IMR-90 (cell line): ENCODE measurements around the gene DICER1. TPM values are rescaled to one million over a fixed set of nuclear protein-coding genes. Genes with fewer than 3 reads are reported as not detected.

Source experiments
- ATAC-seq: fragments of 200-7000 bp; cut with Tn5 transposase; 2 replicates; pipeline ENCODE4 v1.9.1; 2020; ENCODE audit warnings: low read depth, mild to moderate bottlenecking, moderate library complexity
- BruUV-seq: library from RNA; stranded (reverse); fragments of 400-500 nt; replicated peaks from 2 replicates; lab custom pipeline; 2021; lab: Mats Ljungman, UMichigan
- CTCF ChIA-PET: fragments of 300-600 bp; formaldehyde crosslinking; extraction: SDS; loops from one replicate; lab custom pipeline; 2021; ENCODE audit warnings: antibody characterized with exemption; lab: Yijun Ruan, JAX
- POLR2A ChIA-PET: fragments of 300-600 bp; sonication (Branson Sonifier 250); formaldehyde crosslinking; loops from one replicate; lab custom pipeline; 2022; ENCODE audit warnings: antibody characterized with exemption; ENCODE audit not compliant: unreplicated experiment; lab: Charles Lee
- DNase-seq: peaks from one replicate; pipeline ENCODE4 v3.0.0; 2013
- H2AFZ ChIP-seq: replicated peaks from 2 replicates; pipeline ENCODE3; 2013; ENCODE audit warnings: low read length, mild to moderate bottlenecking; ENCODE audit not compliant: poor library complexity
- H2AK5ac ChIP-seq: 2 replicates; pipeline ENCODE4 v1.6.1; 2013; ENCODE audit warnings: low read depth, low read length, inconsistent platforms
- H2AK9ac ChIP-seq: replicated peaks from 2 replicates; pipeline ENCODE3; 2013; ENCODE audit warnings: mild to moderate bottlenecking, low read depth, low read length, moderate library complexity; ENCODE audit not compliant: poor library complexity
- H2BK120ac ChIP-seq: 2 replicates; pipeline ENCODE4 v1.6.1; 2013; ENCODE audit warnings: low read depth, low read length, inconsistent platforms
- H2BK15ac ChIP-seq: 3 replicates; pipeline ENCODE4 v1.6.1; 2013; ENCODE audit warnings: low read depth, low read length, inconsistent platforms
- H2BK20ac ChIP-seq: 2 replicates; pipeline ENCODE4 v1.6.1; 2013; ENCODE audit warnings: low read depth, mild to moderate bottlenecking, inconsistent platforms, low read length, moderate library complexity
- H2BK5ac ChIP-seq: 2 replicates; pipeline ENCODE4 v1.6.1; 2013; ENCODE audit warnings: mild to moderate bottlenecking, low read depth, low read length, inconsistent platforms; ENCODE audit not compliant: poor library complexity, severe bottlenecking
- H3K14ac ChIP-seq: replicated peaks from 2 replicates; pipeline ENCODE4 v1.6.1; 2013; ENCODE audit warnings: low read depth, low read length, inconsistent platforms
- H3K18ac ChIP-seq: 2 replicates; pipeline ENCODE4 v1.6.1; 2013; ENCODE audit warnings: low read depth, low read length, control low read depth
- H3K23ac ChIP-seq: 2 replicates; pipeline ENCODE4 v1.6.1; 2013; ENCODE audit warnings: low read depth, low read length, inconsistent platforms
- H3K27ac ChIP-seq: 2 replicates; pipeline ENCODE4 v1.5.1; 2013; ENCODE audit warnings: mild to moderate bottlenecking, control low read depth, low read length; ENCODE audit not compliant: insufficient read depth
- H3K27me3 ChIP-seq: 2 replicates; pipeline ENCODE4 v1.6.1; 2013; ENCODE audit warnings: low read length; ENCODE audit not compliant: control insufficient read depth, insufficient read depth
- H3K36me3 ChIP-seq: 2 replicates; pipeline ENCODE4 v1.6.1; 2013; ENCODE audit warnings: low read length, mixed read lengths; ENCODE audit not compliant: control insufficient read depth, insufficient read depth
- H3K4ac ChIP-seq: 2 replicates; pipeline ENCODE4 v1.6.1; 2013; ENCODE audit warnings: low read depth, low read length, inconsistent platforms
- H3K4me1 ChIP-seq: 2 replicates; pipeline ENCODE4 v1.6.1; 2013; ENCODE audit warnings: low read length, mixed read lengths; ENCODE audit not compliant: control insufficient read depth, insufficient read depth
- H3K4me2 ChIP-seq: 2 replicates; pipeline ENCODE4 v1.6.1; 2013; ENCODE audit warnings: low read depth, mild to moderate bottlenecking, control low read depth, low read length, moderate library complexity
- H3K4me3 ChIP-seq: 2 replicates; pipeline ENCODE4 v1.5.1; 2013; ENCODE audit warnings: low read depth, mild to moderate bottlenecking, control low read depth, low read length, moderate library complexity; ENCODE audit not compliant: insufficient read depth
- H3K56ac ChIP-seq: 2 replicates; pipeline ENCODE4 v1.6.1; 2013; ENCODE audit warnings: low read length, inconsistent platforms; ENCODE audit not compliant: insufficient read depth; ENCODE audit errors: extremely low read depth
- H3K79me1 ChIP-seq, 2 experiments: 2 replicates each; pipeline ENCODE4 v1.6.1; 2013; ENCODE audit warnings: low read length in 2 of 2, inconsistent platforms in 1 of 2, low read depth in 1 of 2
- H3K9ac ChIP-seq: 2 replicates; pipeline ENCODE4 v1.6.1; 2013; ENCODE audit warnings: low read depth, low read length, control low read depth
- H3K9me1 ChIP-seq: 2 replicates; pipeline ENCODE4 v1.6.1; 2013; ENCODE audit warnings: low read length, inconsistent platforms; ENCODE audit not compliant: insufficient read depth
- H3K9me3 ChIP-seq: 2 replicates; pipeline ENCODE4 v1.6.1; 2013; ENCODE audit warnings: low read length; ENCODE audit not compliant: control insufficient read depth, insufficient read depth
- H4K20me1 ChIP-seq: 2 replicates; pipeline ENCODE4 v1.6.1; 2013; ENCODE audit warnings: low read length, inconsistent platforms; ENCODE audit not compliant: insufficient read depth
- H4K5ac ChIP-seq: 2 replicates; pipeline ENCODE4 v1.6.1; 2013; ENCODE audit warnings: mild to moderate bottlenecking, low read depth, low read length, control low read depth
- H4K8ac ChIP-seq, 2 experiments: 2 replicates each; pipeline ENCODE4 v1.6.1; 2013; ENCODE audit warnings: low read depth in 2 of 2, low read length in 2 of 2, control low read depth in 1 of 2, inconsistent platforms in 1 of 2
- H4K91ac ChIP-seq: 2 replicates; pipeline ENCODE4 v1.6.1; 2013; ENCODE audit warnings: low read depth, low read length, inconsistent platforms; ENCODE audit not compliant: insufficient read depth
- BHLHE40 ChIP-seq: fragments of 150-350 bp; IDR thresholded peaks from 2 replicates; pipeline ENCODE4 v1.6.1; 2016; ENCODE audit warnings: mild to moderate bottlenecking, low read depth, low read length
- CEBPB ChIP-seq: IDR thresholded peaks from 2 replicates; pipeline ENCODE4 v1.6.1; 2012; ENCODE audit warnings: low read depth, low read length, improper control_type of control experiment
- CHD1 ChIP-seq: IDR thresholded peaks from 2 replicates; pipeline ENCODE4 v1.6.1; 2012; ENCODE audit warnings: low read depth, low read length, improper control_type of control experiment
- CTCF ChIP-seq: conservative IDR thresholded peaks from 2 replicates; pipeline ENCODE4 v1.5.1; 2012; ENCODE audit warnings: mild to moderate bottlenecking, low read depth, low read length, improper control_type of control experiment
- ELK1 ChIP-seq: fragments of 150-350 bp; IDR thresholded peaks from 2 replicates; pipeline ENCODE4 v1.6.1; 2016; ENCODE audit warnings: low read depth, mild to moderate bottlenecking, low read length, moderate library complexity, borderline replicate concordance
- FOS ChIP-seq: fragments of 150-350 bp; IDR thresholded peaks from 2 replicates; pipeline ENCODE4 v1.6.1; 2016; ENCODE audit warnings: low read depth, low read length
- MAFK ChIP-seq: IDR thresholded peaks from 2 replicates; pipeline ENCODE4 v1.6.1; 2012; ENCODE audit warnings: low read depth, low read length, improper control_type of control experiment
- MAZ ChIP-seq: IDR thresholded peaks from 2 replicates; pipeline ENCODE4 v1.6.1; 2012; ENCODE audit warnings: low read depth, mild to moderate bottlenecking, low read length, improper control_type of control experiment, moderate library complexity, borderline replicate concordance
- MXI1 ChIP-seq: IDR thresholded peaks from 2 replicates; pipeline ENCODE4 v1.6.1; 2012; ENCODE audit warnings: low read depth, mild to moderate bottlenecking, low read length, moderate library complexity, borderline replicate concordance
- NFE2L2 ChIP-seq: fragments of 150-350 bp; IDR thresholded peaks from 2 replicates; pipeline ENCODE4 v1.6.1; 2016; ENCODE audit warnings: low read depth, mild to moderate bottlenecking, low read length
- POLR2A ChIP-seq: IDR thresholded peaks from 2 replicates; pipeline ENCODE4 v1.6.1; 2012; ENCODE audit warnings: mild to moderate bottlenecking, low read depth, low read length
- RAD21 ChIP-seq: IDR thresholded peaks from 2 replicates; pipeline ENCODE4 v1.6.1; 2012; ENCODE audit warnings: low read length, improper control_type of control experiment
- RCOR1 ChIP-seq: IDR thresholded peaks from 2 replicates; pipeline ENCODE4 v1.6.1; 2012; ENCODE audit warnings: mild to moderate bottlenecking, low read length, improper control_type of control experiment; ENCODE audit not compliant: insufficient replicate concordance
- RFX5 ChIP-seq: IDR thresholded peaks from 2 replicates; pipeline ENCODE4 v1.8.0; 2012; ENCODE audit warnings: low read depth, mild to moderate bottlenecking, low read length, moderate library complexity
- SMC3 ChIP-seq: fragments of 150-350 bp; IDR thresholded peaks from 2 replicates; pipeline ENCODE4 v1.6.1; 2016; ENCODE audit warnings: low read depth, mild to moderate bottlenecking, antibody characterized with exemption, low read length, moderate library complexity
- USF2 ChIP-seq: fragments of 150-350 bp; IDR thresholded peaks from 2 replicates; pipeline ENCODE4 v1.6.1; 2017; ENCODE audit warnings: mild to moderate bottlenecking, antibody characterized with exemption, low read length, low read depth
- WGBS, 2 experiments: methylation state at CpG; one replicate each; pipeline versions ENCODE4 v1.1.5 to v1.1.7; 2013; ENCODE audit warnings: missing lambda C conversion rate in 2 of 2; ENCODE audit not compliant: insufficient read length in 1 of 2; ENCODE audit errors: extremely low coverage in 2 of 2; 5-methylcytosine and 5-hydroxymethylcytosine counted together
- dilution Hi-C: fragments of 300-500 bp; cut with HindIII; formaldehyde crosslinking; loops from one replicate; pipeline ENCODE4 v1.14.3; 2018; ENCODE audit warnings: low sequenced_read_pairs; ENCODE audit not compliant: unreplicated experiment
- in situ Hi-C: fragments of 300-500 bp; cut with MboI; formaldehyde crosslinking; loops from 3 replicates; pipeline ENCODE4 v1.14.3; 2019; ENCODE audit warnings: low sequenced_read_pairs, inconsistent platforms, mixed read lengths
- intact Hi-C: fragments of 100-400 bp; cut with micrococcal nuclease; formaldehyde crosslinking; loops from 2 replicates; pipeline ENCODE4 v1.10.0; 2022
- polyA plus RNA-seq, 3 experiments: library from polyadenylated mRNA; depleted of rRNA; stranded (reverse); fragments of >200 nt; gene quantifications; 2 replicates each; pipeline ENCODE4 v1.2.3, GENCODE V29; 2012; ENCODE audit warnings: low replicate concordance in 1 of 3
- total RNA-seq: library from RNA; depleted of rRNA; stranded (reverse); fragments of >200 nt; gene quantifications from 2 replicates; pipeline ENCODE4 v1.2.3, GENCODE V29; 2012

Gene DICER1
- total and polyA plus RNA-seq, 2 of the 4 experiments (the other 2 are of a cell fraction) = 9.7 to 49.5 TPM

GRCh38 chr14:95052016-95052585 lies 105.2 kb downstream of the DICER1 start:
- in situ Hi-C loops (no loop called here), intact Hi-C loops (no loop called here), dilution Hi-C loops (no loop called here)
- Histone ChIP-seq H3K9me1 (no peaks in the 10 kb centered on the region), H2BK5ac (no peak overlapping the region), H3K36me3 (no peaks in the 10 kb centered on the region), H3K4ac (no peak overlapping the region), H3K4me2 (no peak overlapping the region), H2BK15ac (no peak overlapping the region), H3K9ac (no peak overlapping the region), H2AFZ (no peak overlapping the region), H3K4me1 (peaks cover 6% of the 10 kb centered on the region; the same call in 1 of the 2 replicates), H3K18ac (no peak overlapping the region), H2AK5ac (no peak overlapping the region), H3K56ac (no peak overlapping the region), H3K9me3 (no peaks in the 10 kb centered on the region), H3K4me3 (no peak overlapping the region), H2BK120ac (no peak overlapping the region), H3K27ac (no peak overlapping the region), H3K14ac (no peak overlapping the region), H4K91ac (no peak overlapping the region), H4K8ac (no peak overlapping the region), H4K20me1 (no peaks in the 10 kb centered on the region), H3K27me3 (peaks cover 7% of the 10 kb centered on the region; the same call in 1 of the 2 replicates), H2BK20ac (no peak overlapping the region), H3K79me1 (no peaks in the 10 kb centered on the region), H4K5ac (no peak overlapping the region), H3K23ac (no peak overlapping the region), H2AK9ac (no peak overlapping the region)
- DNase-seq (no peak), ATAC-seq (no peak)
- TF ChIP-seq RAD21 (no peak), CHD1 (no peak), SMC3 (no peak), MAFK (no peak), NFE2L2 (no peak), MAZ (no peak), CTCF (no peak), MXI1 (no peak), RCOR1 (no peak), ELK1 (no peak), POLR2A (no peak), USF2 (no peak), CEBPB (no peak), RFX5 (no peak), BHLHE40 (no peak), FOS (no peak)
- ChIA-PET POLR2A (no interaction called here), CTCF (no interaction called here)
- no TSS peak for BruUV-seq
- no CpG with 5 or more reads among the region's 14 CpGs for WGBS, 2 experiments
